ENCODE results near the gene PRSS22.

DNA sequence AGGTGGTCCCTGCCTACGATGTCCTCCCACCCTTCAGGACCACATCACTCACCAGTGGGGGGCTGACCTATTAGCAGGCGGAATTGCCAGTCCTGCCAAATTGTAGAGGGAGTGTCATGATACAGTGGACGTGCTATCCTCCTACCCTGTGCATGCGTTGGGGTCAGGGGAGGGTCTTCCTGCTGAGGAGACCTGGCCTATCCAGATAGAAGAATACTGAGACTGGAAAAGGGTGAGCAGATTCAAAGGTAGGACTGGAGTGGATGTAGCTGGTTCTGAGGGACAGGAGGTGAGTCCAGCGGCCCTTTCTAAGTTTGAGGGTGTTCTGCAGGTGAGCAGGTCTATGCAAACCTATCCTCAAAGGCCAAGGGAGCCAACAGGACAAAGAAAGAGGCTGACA, 51.7 kb downstream of the PRSS22 start:
- TF ChIP-seq JUNB (IDR thresholded peaks at IDR 0.05; ENCODE audit: unreplicated experiment) (no peak), POLR2AphosphoS5 (IDR thresholded peaks at IDR 0.05; ENCODE audit: low read depth) (no peak), EZH2 (IDR thresholded peaks at IDR 0.05; ENCODE audit: low read depth, unreplicated experiment) (no peak), EZH2phosphoT487 (IDR thresholded peaks at IDR 0.05; ENCODE audit: unreplicated experiment) (no peak), ZNF114 (CRISPR knock-in tag; IDR thresholded peaks at IDR 0.05) (no peak), CREB1 (CRISPR knock-in tag; IDR thresholded peaks at IDR 0.05; ENCODE audit: low read depth) (no peak), NANOG (IDR thresholded peaks at IDR 0.05; ENCODE audit: borderline replicate concordance) (no peak), ZNF331 (CRISPR knock-in tag; IDR thresholded peaks at IDR 0.05; ENCODE audit: low read depth) (no peak), STAT1 (IDR thresholded peaks at IDR 0.05; ENCODE audit: unreplicated experiment) (no peak)
- TF ChIP-seq, protein P1, sequence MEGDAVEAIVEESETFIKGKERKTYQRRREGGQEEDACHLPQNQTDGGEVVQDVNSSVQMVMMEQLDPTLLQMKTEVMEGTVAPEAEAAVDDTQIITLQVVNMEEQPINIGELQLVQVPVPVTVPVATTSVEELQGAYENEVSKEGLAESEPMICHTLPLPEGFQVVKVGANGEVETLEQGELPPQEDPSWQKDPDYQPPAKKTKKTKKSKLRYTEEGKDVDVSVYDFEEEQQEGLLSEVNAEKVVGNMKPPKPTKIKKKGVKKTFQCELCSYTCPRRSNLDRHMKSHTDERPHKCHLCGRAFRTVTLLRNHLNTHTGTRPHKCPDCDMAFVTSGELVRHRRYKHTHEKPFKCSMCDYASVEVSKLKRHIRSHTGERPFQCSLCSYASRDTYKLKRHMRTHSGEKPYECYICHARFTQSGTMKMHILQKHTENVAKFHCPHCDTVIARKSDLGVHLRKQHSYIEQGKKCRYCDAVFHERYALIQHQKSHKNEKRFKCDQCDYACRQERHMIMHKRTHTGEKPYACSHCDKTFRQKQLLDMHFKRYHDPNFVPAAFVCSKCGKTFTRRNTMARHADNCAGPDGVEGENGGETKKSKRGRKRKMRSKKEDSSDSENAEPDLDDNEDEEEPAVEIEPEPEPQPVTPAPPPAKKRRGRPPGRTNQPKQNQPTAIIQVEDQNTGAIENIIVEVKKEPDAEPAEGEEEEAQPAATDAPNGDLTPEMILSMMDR (conservative IDR thresholded peaks at IDR 0.05; ENCODE audit: low read depth in 2 of 2) = no peak
- TF ChIP-seq, protein P2, sequence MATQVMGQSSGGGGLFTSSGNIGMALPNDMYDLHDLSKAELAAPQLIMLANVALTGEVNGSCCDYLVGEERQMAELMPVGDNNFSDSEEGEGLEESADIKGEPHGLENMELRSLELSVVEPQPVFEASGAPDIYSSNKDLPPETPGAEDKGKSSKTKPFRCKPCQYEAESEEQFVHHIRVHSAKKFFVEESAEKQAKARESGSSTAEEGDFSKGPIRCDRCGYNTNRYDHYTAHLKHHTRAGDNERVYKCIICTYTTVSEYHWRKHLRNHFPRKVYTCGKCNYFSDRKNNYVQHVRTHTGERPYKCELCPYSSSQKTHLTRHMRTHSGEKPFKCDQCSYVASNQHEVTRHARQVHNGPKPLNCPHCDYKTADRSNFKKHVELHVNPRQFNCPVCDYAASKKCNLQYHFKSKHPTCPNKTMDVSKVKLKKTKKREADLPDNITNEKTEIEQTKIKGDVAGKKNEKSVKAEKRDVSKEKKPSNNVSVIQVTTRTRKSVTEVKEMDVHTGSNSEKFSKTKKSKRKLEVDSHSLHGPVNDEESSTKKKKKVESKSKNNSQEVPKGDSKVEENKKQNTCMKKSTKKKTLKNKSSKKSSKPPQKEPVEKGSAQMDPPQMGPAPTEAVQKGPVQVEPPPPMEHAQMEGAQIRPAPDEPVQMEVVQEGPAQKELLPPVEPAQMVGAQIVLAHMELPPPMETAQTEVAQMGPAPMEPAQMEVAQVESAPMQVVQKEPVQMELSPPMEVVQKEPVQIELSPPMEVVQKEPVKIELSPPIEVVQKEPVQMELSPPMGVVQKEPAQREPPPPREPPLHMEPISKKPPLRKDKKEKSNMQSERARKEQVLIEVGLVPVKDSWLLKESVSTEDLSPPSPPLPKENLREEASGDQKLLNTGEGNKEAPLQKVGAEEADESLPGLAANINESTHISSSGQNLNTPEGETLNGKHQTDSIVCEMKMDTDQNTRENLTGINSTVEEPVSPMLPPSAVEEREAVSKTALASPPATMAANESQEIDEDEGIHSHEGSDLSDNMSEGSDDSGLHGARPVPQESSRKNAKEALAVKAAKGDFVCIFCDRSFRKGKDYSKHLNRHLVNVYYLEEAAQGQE (IDR thresholded peaks at IDR 0.05; ENCODE audit: unreplicated experiment) = no peak
- TF ChIP-seq, protein P3, sequence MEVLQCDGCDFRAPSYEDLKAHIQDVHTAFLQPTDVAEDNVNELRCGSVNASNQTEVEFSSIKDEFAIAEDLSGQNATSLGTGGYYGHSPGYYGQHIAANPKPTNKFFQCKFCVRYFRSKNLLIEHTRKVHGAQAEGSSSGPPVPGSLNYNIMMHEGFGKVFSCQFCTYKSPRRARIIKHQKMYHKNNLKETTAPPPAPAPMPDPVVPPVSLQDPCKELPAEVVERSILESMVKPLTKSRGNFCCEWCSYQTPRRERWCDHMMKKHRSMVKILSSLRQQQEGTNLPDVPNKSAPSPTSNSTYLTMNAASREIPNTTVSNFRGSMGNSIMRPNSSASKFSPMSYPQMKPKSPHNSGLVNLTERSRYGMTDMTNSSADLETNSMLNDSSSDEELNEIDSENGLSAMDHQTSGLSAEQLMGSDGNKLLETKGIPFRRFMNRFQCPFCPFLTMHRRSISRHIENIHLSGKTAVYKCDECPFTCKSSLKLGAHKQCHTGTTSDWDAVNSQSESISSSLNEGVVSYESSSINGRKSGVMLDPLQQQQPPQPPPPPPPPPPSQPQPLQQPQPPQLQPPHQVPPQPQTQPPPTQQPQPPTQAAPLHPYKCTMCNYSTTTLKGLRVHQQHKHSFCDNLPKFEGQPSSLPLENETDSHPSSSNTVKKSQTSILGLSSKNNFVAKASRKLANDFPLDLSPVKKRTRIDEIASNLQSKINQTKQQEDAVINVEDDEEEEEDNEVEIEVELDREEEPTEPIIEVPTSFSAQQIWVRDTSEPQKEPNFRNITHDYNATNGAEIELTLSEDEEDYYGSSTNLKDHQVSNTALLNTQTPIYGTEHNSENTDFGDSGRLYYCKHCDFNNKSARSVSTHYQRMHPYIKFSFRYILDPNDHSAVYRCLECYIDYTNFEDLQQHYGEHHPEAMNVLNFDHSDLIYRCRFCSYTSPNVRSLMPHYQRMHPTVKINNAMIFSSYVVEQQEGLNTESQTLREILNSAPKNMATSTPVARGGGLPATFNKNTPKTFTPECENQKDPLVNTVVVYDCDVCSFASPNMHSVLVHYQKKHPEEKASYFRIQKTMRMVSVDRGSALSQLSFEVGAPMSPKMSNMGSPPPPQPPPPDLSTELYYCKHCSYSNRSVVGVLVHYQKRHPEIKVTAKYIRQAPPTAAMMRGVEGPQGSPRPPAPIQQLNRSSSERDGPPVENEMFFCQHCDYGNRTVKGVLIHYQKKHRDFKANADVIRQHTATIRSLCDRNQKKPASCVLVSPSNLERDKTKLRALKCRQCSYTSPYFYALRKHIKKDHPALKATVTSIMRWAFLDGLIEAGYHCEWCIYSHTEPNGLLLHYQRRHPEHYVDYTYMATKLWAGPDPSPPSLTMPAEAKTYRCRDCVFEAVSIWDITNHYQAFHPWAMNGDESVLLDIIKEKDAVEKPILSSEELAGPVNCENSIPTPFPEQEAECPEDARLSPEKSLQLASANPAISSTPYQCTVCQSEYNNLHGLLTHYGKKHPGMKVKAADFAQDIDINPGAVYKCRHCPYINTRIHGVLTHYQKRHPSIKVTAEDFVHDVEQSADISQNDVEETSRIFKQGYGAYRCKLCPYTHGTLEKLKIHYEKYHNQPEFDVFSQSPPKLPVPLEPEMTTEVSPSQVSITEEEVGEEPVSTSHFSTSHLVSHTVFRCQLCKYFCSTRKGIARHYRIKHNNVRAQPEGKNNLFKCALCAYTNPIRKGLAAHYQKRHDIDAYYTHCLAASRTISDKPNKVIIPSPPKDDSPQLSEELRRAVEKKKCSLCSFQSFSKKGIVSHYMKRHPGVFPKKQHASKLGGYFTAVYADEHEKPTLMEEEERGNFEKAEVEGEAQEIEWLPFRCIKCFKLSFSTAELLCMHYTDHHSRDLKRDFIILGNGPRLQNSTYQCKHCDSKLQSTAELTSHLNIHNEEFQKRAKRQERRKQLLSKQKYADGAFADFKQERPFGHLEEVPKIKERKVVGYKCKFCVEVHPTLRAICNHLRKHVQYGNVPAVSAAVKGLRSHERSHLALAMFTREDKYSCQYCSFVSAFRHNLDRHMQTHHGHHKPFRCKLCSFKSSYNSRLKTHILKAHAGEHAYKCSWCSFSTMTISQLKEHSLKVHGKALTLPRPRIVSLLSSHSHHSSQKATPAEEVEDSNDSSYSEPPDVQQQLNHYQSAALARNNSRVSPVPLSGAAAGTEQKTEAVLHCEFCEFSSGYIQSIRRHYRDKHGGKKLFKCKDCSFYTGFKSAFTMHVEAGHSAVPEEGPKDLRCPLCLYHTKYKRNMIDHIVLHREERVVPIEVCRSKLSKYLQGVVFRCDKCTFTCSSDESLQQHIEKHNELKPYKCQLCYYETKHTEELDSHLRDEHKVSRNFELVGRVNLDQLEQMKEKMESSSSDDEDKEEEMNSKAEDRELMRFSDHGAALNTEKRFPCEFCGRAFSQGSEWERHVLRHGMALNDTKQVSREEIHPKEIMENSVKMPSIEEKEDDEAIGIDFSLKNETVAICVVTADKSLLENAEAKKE (CRISPR knock-in tag; IDR thresholded peaks at IDR 0.05) = no peak
- TF ChIP-seq, protein P4, sequence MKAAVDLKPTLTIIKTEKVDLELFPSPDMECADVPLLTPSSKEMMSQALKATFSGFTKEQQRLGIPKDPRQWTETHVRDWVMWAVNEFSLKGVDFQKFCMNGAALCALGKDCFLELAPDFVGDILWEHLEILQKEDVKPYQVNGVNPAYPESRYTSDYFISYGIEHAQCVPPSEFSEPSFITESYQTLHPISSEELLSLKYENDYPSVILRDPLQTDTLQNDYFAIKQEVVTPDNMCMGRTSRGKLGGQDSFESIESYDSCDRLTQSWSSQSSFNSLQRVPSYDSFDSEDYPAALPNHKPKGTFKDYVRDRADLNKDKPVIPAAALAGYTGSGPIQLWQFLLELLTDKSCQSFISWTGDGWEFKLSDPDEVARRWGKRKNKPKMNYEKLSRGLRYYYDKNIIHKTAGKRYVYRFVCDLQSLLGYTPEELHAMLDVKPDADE (IDR thresholded peaks at IDR 0.05) = no peak

Measured in GM23338 (cell line).